GM12865 (cell line): ENCODE data around the gene CGAS.
A peak's percentile ranks its signal among the peaks of the same experiment; 100 is the strongest.
"Not testable (repeated sequence)": the region's sequence is repeated elsewhere in the genome, so short reads cannot be mapped to it uniquely, and the experiment has no call there.

ENCODE experiments used
- DNase-seq: peaks from one replicate; pipeline ENCODE4 v3.0.0; 2010; ENCODE audit warnings: low read depth
- H3K4me3 ChIP-seq: 2 replicates; pipeline ENCODE4 v1.5.1; 2011; ENCODE audit warnings: mild to moderate bottlenecking, low read depth, low read length, control low read depth
- CTCF ChIP-seq: IDR thresholded peaks from 2 replicates; pipeline ENCODE4 v1.5.1; 2011; ENCODE audit warnings: low read length, control low read depth, low read depth, inconsistent platforms; ENCODE audit not compliant: insufficient read depth; ENCODE audit errors: missing control alignments

Gene CGAS

DNA sequence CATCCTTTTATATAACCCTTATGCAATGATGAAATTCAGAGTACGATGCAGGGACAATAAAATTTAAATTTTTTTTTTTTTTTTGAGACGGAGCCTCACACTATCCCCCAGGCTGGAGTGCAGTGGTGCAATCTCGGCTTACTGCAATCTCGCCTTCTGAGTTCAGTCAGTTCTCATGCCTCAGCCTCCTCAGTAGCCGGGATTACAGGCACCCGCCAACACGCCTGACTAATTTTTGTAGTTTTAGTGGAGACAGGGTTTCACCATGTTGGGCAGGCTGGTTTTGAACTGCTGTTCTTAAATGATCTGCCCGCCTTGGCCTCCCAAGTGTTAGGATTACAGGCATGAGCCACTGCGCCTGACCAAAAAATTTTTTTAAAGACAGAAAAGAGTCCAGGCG is 24.6 kb upstream of the CGAS start:
- TF ChIP-seq CTCF: no peak

DNA sequence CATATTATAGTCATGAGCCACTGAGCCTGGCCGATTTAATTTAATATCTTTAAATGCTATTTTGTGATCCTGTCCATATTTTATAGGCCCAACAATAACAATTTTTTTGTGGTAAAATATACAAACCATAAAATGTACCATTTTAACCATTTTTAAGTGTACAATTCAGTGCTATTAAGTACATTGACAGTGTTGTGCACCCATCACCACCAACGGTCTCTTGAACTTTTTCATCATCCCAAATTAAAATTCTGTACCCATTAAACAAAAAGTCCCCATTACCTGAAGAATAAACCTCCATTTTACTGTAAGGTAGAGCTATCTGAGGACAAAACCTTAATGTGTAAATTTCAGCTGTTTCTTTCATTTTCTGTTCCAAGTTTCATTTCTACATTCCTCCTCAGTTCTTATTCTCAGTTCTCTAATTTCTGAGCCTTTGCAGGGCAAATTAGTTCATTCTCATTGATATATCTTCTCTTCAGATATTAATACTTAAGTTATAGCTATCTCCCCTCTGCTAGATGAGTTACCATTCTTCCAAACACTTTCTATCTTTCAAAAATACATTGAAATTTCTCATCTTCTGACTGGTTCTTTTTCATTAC is 19.7 kb upstream of the CGAS start:
- peak overlapping the region; percentile 39 for H3K4me3 ChIP-seq
- DNase-seq: peak; percentile 71
- no peak for TF ChIP-seq CTCF

More for the DNA sequence above, 24.6 kb upstream of the CGAS start:
- no peak overlapping the region for H3K4me3 ChIP-seq
- DNase-seq: no peak

- peak within 1 kb of the TSS; percentile 100 for H3K4me3 ChIP-seq
- peak; percentile 95 for DNase-seq
- TF ChIP-seq CTCF: no peak
Observed at GRCh38 chr6:73461537-73462350, 9.6 kb upstream of the CGAS start, which contains the start of gene MTO1. Gene MTO1 (plus strand): TSS chr6:73461737. CDS start chr6:73461855, 118 bp downstream.

- no peak for TF ChIP-seq CTCF
- no peak overlapping the region for H3K4me3 ChIP-seq
- no peak for DNase-seq
Observed at GRCh38 chr6:73460056-73460455, 8.0 kb upstream of the CGAS start.

DNA sequence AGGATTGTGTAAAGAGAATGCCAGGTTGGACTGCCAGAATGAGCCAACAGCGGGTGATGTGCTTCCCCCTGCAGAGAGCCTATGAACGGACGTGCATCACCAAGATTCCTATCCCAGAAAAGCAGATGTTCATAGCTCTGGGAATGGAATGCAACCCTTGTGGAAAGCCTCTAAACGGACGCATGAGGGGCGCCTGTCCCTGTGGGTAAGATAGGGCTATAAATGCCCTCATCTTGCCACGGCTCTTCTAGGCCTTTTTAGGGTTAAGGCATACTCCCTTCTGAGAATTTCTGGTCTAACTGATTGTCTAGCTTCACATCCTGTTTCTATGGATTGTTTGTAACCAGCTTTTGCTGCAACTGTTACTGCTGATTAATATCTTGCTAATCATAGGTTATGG is 7.4 kb upstream of the CGAS start:
- DNase-seq: peak; percentile 26
- not testable (repeated sequence) for H3K4me3 ChIP-seq

- no peak overlapping the region for H3K4me3 ChIP-seq
- no peak for TF ChIP-seq CTCF
- DNase-seq: peak; percentile 28
Observed at GRCh38 chr6:73455865-73456629, 4.0 kb upstream of the CGAS start.
